Testis (tissue), 3 donors: ENCODE measurements around the gene ACYP2. TPM values are rescaled to one million over a fixed set of nuclear protein-coding genes. Genes with fewer than 3 reads are reported as not detected.
"Not testable (repeated sequence)": the region's sequence is repeated elsewhere in the genome, so short reads cannot be mapped to it uniquely, and the experiment has no call there.

Source experiments
- DNase-seq: peaks from one replicate; pipeline ENCODE4 v3.0.0-alpha.2; 2019
- H3K27ac ChIP-seq, 2 donors: fragments of 200-600 bp; sonication (generic); one replicate each; pipeline ENCODE4 v1.5.1; 2019
- H3K27me3 ChIP-seq: fragments of 200-600 bp; sonication (generic); one replicate; pipeline ENCODE4 v1.5.1; 2019
- H3K36me3 ChIP-seq: fragments of 200-600 bp; sonication (generic); one replicate; pipeline ENCODE4 v1.5.1; 2017; ENCODE audit warnings: low read depth; ENCODE audit errors: missing control alignments
- H3K4me1 ChIP-seq: fragments of 200-600 bp; sonication (generic); one replicate; pipeline ENCODE4 v1.5.1; 2019
- H3K4me3 ChIP-seq, 2 donors: fragments of 200-600 bp; sonication (generic); one replicate each; pipeline ENCODE4 v1.5.1; 2017 to 2019
- H3K9me3 ChIP-seq: fragments of 200-600 bp; sonication (generic); one replicate; pipeline ENCODE4 v1.5.1; 2017
- CTCF ChIP-seq, 3 experiments: fragments of 450-650 bp in 2 of 3; fragments of 200-600 bp in 1 of 3; sonication (generic) in 1 of 3; IDR thresholded peaks; one replicate each; pipeline ENCODE4 v1.5.1; 2016 to 2019; ENCODE audit warnings: antibody characterized with exemption in 3 of 3, mild to moderate bottlenecking in 2 of 3, moderate library complexity in 1 of 3
- POLR2A ChIP-seq: fragments of 450-650 bp; IDR thresholded peaks from one replicate; pipeline ENCODE4 v1.6.1; 2017; ENCODE audit warnings: antibody characterized with exemption, mild to moderate bottlenecking, moderate library complexity
- WGBS, 2 donors: methylation state at CpG; one replicate each; pipeline ENCODE4 v1.1.5; 2018; 5-methylcytosine and 5-hydroxymethylcytosine counted together
- intact Hi-C: fragments of 100-400 bp; cut with DNase I; formaldehyde crosslinking; loops from one replicate; pipeline ENCODE4 v1.15.1; 2023; ENCODE audit warnings: low total_unique reads
- polyA plus RNA-seq: library from polyadenylated mRNA; stranded (reverse); fragments of 350-450 nt; fragmentation: Illumina TruSeq; extraction: RNeasy Lipid Tissue Mini Kit (QIAGEN cat#74804); gene quantifications from one replicate; pipeline ENCODE4 v1.2.3, GENCODE V29; 2014; ENCODE audit warnings: low read depth, low replicate concordance; ENCODE audit not compliant: insufficient read depth
- total RNA-seq, 2 donors: library from RNA; depleted of rRNA; stranded (reverse); fragments of >200 nt; gene quantifications; one replicate each; pipeline ENCODE4 v1.2.3, GENCODE V29; 2016

Gene ACYP2
- total and polyA plus RNA-seq, 3 donors from 2014 or later: 23.2 to 36.2 (median 34.5) TPM

DNA sequence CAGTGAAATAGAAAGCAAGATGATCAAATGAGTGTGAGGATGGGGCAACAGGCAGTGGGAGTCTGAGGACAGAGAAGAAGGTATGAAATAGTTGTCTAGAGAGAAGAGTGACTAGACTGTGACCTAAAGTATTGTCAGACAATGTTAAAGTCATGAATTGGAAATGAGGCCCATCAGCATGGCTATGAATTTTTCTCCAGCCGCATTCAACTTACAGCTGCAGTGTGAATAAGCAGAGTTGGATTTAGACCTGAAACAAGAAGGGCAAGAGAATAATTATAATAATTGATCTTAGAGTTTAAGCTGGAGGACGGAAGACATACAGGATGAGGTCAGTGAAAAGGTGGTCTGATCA, 144.8 kb downstream of the ACYP2 start:
- intact Hi-C loops: no loop called here
- no peak overlapping the region for H3K4me3 ChIP-seq
- WGBS, 2 donors: 93 to 95% methylated on average over 2 of the region's 2 CpGs
- DNase-seq: no peak
- no peaks in the 10 kb centered on the region for H3K9me3 ChIP-seq
- H3K27ac ChIP-seq: no peak overlapping the region
- H3K27me3 ChIP-seq: no peaks in the 10 kb centered on the region
- no peak for TF ChIP-seq CTCF (IDR thresholded peaks at IDR 0.05)
- TF ChIP-seq POLR2A: no peak
- H3K36me3 ChIP-seq: no peaks in the 10 kb centered on the region
- peaks cover 4% of the 10 kb centered on the region for H3K4me1 ChIP-seq

GRCh38 chr2:54261537-54261936, 146.1 kb downstream of the ACYP2 start:
- intact Hi-C loops: no loop called here
- no peaks in the 10 kb centered on the region for H3K36me3 ChIP-seq
- TF ChIP-seq POLR2A (no peak), CTCF (IDR thresholded peaks at IDR 0.05) (no peak)
- DNase-seq: no peak
- H3K27ac ChIP-seq: peak overlapping the region in 1 of 2 donors; percentile 12
- no peaks in the 10 kb centered on the region for H3K9me3 ChIP-seq
- no peak overlapping the region for H3K4me3 ChIP-seq
- WGBS, 2 donors: 45 to 68% methylated on average over 2 of the region's 2 CpGs
- H3K4me1 ChIP-seq: peaks cover 4% of the 10 kb centered on the region
- H3K27me3 ChIP-seq: no peaks in the 10 kb centered on the region

DNA sequence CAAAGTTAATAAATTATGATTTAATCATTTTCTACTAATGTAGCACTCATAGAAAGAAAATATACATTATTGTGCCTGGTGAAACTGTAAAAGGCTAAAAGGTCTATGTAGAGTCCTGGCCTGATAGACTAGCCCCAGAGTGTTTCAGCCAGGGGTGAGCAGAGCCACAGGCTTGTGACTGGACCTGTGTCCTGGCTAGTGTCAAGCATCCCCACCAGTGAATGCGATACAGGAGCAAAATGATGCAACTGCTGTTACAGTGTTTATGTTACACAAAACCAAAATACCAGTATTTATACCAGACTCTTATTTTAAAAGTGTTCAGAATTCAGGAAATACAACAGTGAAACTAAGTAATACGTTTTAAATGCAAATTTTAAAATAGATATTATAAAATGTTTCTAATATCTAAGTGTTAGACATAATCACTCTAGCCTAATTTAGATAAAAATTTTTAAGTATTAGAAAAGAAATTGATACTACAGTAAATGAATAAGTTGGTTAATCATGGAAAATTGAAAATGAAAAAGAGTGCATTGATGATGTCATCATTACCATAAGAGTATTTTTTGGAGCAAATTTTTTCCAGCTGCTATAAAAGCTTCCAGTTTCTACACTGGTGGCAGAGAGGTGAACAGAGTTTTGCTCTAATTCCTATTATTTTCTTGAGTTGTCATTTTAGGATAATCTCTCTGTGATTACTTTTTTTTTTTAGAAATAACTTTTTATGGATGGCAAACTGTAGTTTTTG, 146.8 kb downstream of the ACYP2 start:
- H3K9me3 ChIP-seq: no peaks in the 10 kb centered on the region
- H3K4me1 ChIP-seq: peaks cover 4% of the 10 kb centered on the region
- H3K36me3 ChIP-seq: no peaks in the 10 kb centered on the region
- no peak overlapping the region for H3K27ac ChIP-seq
- WGBS, 2 donors: 73 to 80% methylated on average over 2 of the region's 2 CpGs
- no peak overlapping the region for H3K4me3 ChIP-seq
- intact Hi-C loops: no loop called here
- DNase-seq: no peak
- no peak for TF ChIP-seq POLR2A
- TF ChIP-seq CTCF (IDR thresholded peaks at IDR 0.05): no peak
- no peaks in the 10 kb centered on the region for H3K27me3 ChIP-seq

- DNase-seq, H3K27me3 ChIP-seq, H3K9me3 ChIP-seq, H3K36me3 ChIP-seq, H3K27ac ChIP-seq, H3K4me1 ChIP-seq, intact Hi-C loops, H3K4me3 ChIP-seq: not testable (repeated sequence)
- 56 to 75% methylated on average over 1 of the region's 1 CpG for WGBS, 2 donors
Measured at GRCh38 chr2:54265081-54265480, 149.7 kb downstream of the ACYP2 start.

- Histone ChIP-seq H3K27me3 (no peaks in the 10 kb centered on the region), H3K27ac (no peak overlapping the region), H3K9me3 (no peaks in the 10 kb centered on the region), H3K4me1 (peaks cover 4% of the 10 kb centered on the region), H3K4me3 (no peak overlapping the region), H3K36me3 (no peaks in the 10 kb centered on the region)
- intact Hi-C loops: no loop called here
- TF ChIP-seq CTCF (IDR thresholded peaks at IDR 0.05): no peak
- no peak for TF ChIP-seq POLR2A
- no peak for DNase-seq
- WGBS, 2 donors: 39 to 58% methylated on average over 1 of the region's 1 CpG
Measured at GRCh38 chr2:54267577-54267976, 152.2 kb downstream of the ACYP2 start.
